GM12801 (cell line): ENCODE results near the gene FGF12.

Experiments used
- TF ChIP-seq, protein P1 (sequence below): IDR thresholded peaks from one replicate; pipeline ENCODE4 v1.5.1; 2011; ENCODE audit warnings: control low read depth; ENCODE audit not compliant: insufficient read length; ENCODE audit errors: extremely low read depth

The FGF12 gene

DNA sequence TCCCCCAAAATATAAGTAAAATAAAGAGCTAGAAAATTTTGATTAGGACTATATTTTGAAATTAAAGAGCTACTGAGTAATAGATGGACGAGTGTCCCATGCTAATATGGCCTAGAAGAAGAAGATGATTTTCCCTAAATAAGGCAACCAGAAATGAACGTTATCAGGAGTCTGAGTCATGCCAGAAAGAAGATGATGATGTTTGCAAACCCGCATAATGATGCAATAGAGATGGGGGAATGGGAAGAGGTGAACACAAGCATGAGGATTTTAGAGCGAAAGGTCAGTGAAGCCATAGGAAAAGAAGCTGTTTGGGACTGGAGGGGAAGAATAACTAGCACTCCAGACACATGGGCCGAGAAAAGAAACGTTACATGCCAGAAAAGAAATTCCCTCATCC lies 71.7 kb downstream of the FGF12 start:
- TF ChIP-seq, protein P1, sequence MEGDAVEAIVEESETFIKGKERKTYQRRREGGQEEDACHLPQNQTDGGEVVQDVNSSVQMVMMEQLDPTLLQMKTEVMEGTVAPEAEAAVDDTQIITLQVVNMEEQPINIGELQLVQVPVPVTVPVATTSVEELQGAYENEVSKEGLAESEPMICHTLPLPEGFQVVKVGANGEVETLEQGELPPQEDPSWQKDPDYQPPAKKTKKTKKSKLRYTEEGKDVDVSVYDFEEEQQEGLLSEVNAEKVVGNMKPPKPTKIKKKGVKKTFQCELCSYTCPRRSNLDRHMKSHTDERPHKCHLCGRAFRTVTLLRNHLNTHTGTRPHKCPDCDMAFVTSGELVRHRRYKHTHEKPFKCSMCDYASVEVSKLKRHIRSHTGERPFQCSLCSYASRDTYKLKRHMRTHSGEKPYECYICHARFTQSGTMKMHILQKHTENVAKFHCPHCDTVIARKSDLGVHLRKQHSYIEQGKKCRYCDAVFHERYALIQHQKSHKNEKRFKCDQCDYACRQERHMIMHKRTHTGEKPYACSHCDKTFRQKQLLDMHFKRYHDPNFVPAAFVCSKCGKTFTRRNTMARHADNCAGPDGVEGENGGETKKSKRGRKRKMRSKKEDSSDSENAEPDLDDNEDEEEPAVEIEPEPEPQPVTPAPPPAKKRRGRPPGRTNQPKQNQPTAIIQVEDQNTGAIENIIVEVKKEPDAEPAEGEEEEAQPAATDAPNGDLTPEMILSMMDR = no peak

DNA sequence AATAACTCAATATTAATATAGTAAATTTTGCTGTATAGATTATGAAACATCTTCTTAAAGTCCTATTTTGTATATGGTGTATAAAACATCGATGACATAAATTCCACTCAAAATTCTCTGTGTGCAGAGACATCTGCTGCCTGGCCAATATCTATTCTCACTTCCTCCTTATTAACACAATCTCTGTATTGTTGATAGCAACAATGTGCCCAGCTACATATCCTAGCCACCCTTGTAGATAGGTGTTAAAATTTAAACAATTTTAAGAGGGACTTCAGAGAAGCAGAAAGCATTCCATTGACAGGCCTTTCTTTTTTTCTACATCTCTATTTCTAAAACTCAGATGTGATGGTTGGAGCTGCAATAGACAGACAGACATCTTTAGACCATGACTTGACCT lies 72.3 kb downstream of the FGF12 start:
- TF ChIP-seq, protein P1 = no peak

DNA sequence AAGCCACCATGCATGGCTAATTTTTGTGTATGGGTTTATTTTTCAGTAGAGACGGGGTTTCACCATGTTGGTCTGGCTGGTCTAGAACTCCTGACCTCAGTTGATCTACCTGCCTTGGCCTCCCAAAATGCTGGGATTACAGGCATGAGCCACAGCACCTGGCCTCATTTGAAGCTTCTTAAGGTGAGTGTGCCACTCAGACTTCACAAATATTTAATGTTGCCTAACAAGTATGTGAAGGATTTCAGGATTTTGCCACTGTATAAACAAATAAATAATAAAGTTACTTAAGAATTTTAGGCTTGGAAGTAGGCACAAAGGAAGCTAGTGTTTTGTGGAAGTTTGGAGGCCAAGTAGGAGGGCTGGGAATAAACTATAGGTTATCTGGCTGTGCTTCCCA lies 73.5 kb downstream of the FGF12 start:
- TF ChIP-seq, protein P1 = no peak

DNA sequence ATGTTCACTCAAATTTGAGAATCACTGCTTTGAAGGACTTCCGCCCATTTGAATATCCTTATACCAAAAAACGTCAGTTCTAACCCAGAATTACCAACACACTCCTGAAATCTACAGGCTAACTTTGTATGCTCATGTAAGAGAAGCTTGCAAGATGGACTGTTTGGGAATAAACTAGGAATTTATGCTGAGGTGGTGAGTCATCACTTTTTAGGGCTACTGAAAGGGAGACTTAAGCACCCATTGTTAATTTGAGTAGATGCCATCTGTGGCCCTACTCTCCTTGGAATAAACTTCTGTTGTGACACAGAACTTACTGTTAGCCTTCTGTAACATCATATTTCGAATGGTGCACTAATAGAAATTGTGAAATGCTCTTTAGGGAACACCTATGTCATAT lies 74.6 kb downstream of the FGF12 start:
- TF ChIP-seq, protein P1 = no peak

DNA sequence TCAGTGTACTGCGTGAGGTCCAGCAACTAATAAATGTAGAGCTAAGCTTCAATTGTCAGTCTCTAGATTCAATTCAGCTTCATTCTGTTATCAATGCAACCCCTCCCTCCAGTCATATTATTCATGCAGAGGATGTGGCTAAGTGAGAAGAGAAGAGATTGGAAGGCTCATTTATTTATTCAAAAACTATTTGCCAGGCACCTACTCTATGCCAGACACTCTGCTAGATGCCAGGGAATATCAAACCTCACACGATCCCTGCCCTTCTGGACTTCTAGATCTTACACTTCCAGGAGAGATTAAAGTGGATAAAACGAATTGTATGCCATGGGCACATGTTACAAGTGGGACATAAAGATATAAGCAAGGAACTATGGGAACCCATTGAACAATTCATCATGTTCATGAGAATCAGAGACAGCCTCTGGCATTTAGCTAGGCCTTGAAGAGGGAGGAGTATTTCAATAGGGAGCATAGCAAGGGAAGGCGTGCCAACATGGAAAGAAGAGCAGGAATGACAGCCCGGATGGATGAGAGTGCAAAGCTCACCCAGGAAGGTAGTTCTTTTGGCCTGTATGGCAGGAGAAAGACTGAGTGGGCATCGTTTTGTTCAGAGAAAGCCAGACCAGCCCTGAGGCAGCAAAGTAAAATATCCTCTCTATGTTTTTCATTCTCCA lies 75.4 kb downstream of the FGF12 start:
- TF ChIP-seq, protein P1 = no peak

DNA sequence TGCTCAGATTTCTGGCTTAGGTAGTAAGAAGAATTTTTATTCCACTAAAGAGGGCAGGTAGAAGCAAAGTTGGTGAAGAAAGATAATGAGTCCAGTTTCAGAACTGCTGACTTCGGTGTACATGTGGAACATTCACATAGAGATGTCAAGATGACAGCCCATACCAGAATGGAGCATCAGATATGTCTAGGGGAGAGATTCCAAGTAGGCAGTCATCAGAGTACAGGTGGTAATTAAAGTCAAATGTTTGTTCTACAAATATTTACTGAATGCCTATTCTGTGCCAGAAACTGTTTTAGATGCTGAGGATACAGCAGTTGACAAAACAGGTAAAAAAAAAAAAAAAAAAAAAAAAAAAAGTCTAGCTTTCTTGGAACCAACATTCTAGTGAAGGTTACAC lies 81.9 kb downstream of the FGF12 start:
- TF ChIP-seq, protein P1 = no peak

DNA sequence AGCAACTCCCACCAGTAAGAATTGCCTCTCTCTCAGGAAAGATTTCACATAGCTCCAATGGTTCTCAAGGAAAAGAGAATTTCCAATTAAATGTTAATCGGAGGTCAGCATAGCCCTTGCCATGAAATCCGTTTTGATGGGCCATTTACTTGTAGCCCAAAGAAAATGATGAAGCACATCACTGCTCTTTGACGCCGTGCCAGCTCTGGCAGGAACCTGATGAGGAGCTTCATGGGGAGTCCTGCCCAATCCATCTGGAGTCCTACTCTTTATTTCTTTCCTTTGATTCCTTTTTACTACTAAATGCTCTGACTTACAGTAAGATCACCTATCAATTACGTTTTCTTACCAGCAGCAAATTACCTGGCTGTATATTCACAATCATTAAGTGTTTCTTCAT lies 84.7 kb downstream of the FGF12 start:
- TF ChIP-seq, protein P1 = no peak
